ENCODE data around the gene TLE1. TPM values are rescaled to one million over a fixed set of nuclear protein-coding genes. Genes with fewer than 3 reads are reported as not detected.
A peak's percentile ranks its signal among the peaks of the same experiment; 100 is the strongest.
"Not testable (repeated sequence)": the region's sequence is repeated elsewhere in the genome, so short reads cannot be mapped to it uniquely, and the experiment has no call there.

TLE1 gene
- total RNA-seq (2014; rRNA removed; shearing (Covaris generic)), result 7.3 and 9.8 TPM in 2 replicates
- 3.4 and 5.1 TPM in 2 replicates for polyA plus RNA-seq (2014; cell fraction: nucleus; rRNA removed)

DNA sequence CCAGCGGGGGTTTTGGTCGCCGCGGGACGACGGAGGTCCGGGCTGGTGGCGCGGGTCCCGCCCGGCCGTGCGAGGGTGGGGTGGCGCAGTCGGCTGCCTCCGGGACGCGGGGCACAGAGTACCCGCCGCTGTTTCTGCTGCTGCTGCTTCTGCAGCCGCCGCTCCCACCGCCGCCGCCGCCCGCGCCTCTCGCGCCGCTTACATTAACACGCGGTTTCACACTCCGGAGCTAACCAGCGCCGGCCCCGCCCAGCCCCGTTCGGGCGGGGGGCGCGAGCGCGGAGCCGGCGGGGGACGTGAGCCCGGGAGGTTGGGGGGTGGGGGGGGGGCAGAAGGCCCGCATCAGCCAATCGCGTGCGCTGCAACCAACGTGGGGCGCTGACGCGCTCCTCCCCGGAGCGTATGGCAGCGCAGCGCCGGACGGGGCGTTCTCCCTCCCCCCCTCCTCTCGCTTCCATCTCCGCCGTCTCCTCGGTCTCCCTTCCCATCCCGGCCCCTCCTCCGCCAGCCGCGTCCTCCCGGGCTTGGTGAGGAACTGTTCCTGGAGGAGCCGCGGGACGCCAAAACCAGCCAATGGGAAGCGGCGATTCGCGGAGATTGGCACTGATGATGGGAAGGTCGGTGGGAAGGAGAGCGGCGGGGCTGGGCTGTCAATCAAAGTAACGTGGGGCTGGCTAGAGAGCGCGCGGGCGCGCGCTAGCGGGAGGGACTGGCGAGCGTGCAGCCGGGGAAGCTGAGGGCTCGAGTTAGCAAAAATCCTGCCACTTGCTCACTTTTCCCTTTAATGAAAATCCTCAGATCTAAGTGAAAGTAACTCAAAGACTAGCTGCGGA is at the start of gene TLE1:
Gene TLE1 (minus strand): TSS at position 205 of the 833 bp plus-strand sequence. CDS start 1,307 bp downstream, outside the sequence.
- DNase-seq (ENCODE audit: extremely low read depth, low read depth), result peak; percentile 99

DNA sequence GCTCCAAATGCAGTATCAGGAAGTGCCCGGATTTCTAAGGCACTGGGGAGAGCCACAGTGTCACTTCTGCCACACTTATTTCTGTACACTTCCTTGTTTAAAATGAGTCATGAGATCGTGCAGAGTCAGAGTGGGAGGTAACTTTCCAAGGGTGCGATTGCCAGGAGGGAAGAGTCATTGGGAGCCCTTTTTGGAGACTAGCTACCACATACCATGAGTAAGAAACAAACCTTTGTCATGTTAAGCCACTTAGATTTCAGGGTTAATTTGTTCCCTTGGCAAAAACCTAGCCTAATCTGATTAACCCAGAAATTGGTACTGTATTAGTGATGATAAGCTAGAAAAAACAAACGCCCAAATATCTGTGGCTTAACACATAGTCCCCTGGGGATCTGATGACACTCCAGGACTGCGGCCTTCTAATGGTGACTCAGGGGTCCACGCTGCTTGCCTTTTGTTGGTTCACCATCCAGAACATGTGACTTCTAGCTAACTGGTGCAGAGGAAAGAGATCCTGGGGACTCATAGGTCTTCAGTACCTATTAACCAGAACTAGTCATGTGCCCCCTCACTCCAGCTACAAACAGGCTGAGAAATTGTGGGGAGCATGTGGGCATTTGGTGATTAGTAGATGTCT is 48.6 kb upstream of the TLE1 start:
- peak; percentile 48 for DNase-seq (ENCODE audit: extremely low read depth, low read depth)

DNA sequence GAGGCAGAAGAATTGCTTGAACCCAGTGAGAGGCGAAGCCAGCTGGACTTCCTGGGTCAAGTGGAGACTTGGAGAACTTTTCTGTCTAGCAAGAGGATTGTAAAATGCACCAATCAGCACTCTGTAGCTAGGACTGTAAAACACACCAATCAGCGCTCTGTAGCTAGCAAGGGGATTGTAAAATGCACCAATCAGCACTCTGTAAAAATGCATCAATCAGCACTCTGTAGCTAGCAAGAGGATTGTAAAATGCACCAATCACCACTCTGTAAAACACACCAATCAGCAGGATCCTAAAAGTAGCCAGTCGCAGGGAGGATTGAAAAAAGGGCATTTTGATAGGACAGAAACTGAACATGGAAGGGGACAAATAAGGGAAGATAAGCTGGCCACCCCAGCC is 41.2 kb upstream of the TLE1 start:
- not testable (repeated sequence) for DNase-seq (ENCODE audit: extremely low read depth, low read depth)

DNA sequence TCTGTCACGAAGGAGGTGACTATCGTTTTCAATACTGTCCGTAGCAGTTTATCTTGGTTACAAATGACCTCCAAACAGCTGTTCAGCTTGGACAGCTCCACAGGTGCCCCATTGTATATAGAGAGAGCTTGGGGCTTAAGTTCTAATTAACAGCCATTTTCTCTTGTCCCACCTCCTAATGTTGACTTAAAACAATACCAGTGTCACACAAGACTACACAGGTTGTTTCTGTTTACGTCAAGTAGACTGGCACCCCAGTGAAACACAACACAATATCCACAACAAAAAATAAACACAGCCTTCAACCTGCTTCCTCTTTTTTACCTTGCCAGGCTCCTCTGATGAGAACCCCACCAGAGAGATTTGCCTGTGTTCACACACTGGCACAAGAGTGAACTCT is 39.8 kb upstream of the TLE1 start:
- no peak for DNase-seq (ENCODE audit: extremely low read depth, low read depth)

DNA sequence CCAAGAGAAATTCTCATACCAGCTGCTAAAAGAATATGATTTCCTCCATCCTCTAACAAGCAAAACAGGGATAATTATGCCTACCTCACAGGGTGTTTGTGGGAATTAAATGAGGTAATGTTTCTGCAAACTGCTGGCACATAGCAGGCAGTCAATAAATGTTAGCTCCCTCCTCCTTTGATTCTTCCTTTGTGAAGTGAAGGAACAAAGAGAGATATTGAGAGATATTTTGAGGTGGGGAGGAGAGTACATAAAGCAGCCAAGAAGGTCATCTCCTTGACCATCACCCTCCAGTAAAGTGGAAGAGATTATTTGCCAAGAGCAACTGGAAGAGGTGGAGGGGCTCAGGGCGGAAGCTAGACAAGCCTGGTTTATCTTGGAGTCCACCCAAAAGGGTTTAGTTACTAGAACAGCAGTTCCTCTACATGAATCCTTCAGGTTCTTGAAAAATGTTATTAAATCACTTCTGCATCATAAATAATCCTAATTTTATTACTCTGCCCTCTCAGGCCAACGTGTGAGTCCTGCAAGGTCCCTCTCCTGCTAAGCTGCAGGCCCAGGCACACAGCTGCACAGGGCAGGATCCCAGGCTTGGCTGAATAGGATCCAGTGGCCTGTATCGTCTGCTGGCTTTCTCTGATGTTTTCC is 35.0 kb upstream of the TLE1 start:
- DNase-seq (ENCODE audit: extremely low read depth, low read depth), result no peak

DNA sequence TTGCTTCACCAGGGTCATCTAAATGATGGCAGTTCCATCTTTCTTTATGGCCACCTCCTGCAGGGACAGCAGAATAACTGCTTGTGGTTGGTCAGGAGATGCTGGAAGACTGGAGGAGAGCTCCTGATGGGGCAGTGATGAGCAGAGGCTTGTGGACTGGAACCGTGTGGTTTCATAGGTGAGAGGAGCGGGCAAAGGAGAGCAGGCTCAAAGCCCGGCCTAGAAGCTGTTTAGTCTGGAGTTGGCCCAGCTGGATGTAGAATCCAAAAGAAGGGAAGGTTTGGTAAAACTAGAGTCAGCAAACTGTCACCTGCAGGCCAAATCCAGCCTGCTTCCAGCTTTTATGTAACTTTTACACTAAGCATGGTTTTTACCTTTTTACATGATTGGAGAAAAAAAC is 32.9 kb upstream of the TLE1 start:
- DNase-seq (ENCODE audit: extremely low read depth, low read depth), result no peak

DNA sequence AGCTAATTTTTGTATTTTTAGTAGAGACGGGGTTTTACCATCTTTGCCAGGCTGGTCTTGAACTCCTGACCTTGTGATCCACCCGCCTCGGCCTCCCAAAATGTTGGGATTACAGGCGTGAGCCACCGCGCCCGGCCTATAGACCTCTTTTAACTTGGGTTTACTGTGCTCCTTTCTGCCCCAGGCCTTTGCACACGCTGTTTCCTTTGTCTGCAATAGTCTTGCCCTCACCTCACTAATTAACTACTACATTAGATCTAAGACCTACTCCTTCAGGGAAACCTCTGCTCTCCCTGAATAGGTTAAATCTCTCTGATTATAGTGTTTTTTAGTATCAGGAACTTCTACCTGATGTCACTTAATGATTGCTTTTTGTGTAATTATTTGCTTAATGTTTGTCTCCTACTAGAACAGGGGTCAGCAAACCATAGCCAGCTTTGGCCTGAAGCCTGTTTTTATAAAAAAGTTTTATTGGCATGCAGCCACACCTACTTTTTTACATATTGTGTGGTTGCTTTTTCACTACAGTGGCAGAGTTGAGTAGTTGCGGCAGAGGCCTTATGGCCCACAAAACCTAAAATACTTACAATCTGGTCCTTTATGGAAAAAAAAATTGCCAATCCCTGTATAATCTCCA is 31.2 kb upstream of the TLE1 start:
- no peak for DNase-seq (ENCODE audit: extremely low read depth, low read depth)

DNA sequence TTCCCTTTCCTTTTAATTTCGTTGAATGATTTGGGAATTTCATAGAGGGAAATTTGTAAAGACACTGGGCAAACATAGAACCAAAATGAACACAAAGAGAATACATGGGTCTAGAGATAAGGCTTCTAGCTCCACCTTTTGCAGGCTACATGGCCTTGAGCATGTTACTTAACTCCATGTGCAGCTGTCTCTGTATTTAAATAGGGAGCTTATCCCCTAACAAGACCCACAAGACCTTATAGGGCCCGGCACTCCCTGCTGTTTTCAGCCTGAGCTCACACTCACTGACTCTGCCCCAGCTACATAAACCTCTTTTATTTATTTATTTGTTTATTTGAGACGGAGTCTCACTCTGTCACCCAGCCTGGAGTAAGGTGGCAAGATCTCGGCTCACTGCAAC is 30.6 kb upstream of the TLE1 start:
- no peak for DNase-seq (ENCODE audit: extremely low read depth, low read depth)

DNA sequence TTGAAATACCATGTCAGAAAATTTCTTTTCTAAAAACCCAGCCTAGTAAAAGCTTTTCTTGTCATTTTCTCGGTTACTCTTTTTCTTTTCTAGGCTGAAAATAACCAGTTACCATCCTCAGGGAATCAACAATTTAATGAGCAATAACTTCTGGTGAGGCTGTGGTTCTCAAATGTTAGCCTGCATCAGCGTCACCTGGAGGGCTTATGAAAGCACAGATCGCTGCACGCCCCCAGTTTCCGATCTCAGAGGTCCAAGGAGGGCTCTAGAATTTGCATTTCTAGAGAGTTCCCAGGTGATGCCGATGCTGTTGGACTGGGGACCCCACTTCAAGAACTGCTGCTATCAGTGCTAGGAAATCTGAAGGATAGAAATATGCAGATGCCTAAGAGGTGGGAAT is 28.9 kb upstream of the TLE1 start:
- no peak for DNase-seq (ENCODE audit: extremely low read depth, low read depth)

DNA sequence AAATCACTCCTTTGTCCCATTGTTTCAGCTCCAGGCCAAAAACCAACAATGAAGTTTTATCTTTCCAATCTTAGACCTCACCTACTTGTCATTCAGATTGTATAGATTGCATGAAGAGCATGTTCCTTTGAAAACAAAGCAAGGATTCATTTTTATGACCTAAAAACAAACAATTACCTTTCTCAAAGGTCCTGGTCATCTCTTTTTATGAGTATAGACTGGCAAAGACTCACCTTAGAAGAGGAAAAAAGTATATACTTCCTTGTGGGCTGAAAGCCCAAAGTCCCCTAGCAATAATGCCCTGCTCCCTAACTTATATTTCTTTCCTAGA is 28.4 kb upstream of the TLE1 start:
- DNase-seq (ENCODE audit: extremely low read depth, low read depth), result no peak

DNA sequence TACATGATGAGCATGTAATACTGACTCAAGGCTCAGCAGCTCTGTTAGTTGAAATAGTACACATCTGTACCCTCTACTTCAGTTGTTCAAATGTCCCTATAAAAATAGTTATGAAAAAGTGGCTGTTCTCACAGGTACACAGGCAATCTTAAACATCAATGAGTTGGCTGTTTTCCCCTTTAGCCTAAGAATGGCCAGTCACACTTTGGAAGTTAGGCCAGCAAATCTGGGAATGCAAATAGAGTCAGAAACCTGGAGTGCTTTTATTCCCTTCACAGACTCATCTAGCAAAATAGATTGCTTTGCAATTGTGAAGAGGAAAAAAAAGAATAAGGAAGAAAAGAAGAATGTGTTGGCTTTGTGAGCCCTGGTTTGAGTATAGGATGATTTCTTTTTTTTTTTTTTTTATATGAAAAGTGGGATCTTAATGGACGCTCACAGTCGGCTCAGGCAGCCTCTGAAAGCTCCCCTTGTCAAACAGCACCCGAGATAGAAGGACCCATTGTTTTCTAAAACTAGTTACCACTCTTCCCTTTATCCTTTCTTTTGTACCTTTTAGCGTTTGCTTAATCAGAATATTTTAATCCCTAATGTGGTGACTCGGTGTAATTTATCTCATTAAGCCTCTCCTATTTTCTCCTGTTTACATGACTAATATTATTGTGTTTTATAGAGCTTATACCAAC is 27.9 kb upstream of the TLE1 start:
- DNase-seq (ENCODE audit: extremely low read depth, low read depth), result no peak

DNA sequence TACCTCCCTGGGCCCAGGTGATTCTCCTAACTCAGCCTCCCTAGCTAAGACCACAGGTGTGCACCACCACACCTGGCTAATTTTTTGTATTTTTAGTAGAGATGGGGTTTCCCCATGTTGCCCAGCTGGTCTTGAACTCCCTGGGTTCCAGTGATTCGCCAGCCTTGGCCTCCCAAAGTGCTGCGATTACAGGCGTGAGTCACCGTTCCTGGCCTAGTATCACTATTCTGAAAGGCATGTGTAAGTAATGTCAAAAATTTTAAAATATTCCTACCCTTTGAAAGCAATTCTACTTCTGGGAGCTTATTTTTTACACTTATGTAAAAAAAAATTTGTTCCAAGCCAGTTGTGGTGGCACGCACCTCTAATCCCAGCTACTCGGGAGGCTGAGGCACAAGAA is 27.1 kb upstream of the TLE1 start:
- no peak for DNase-seq (ENCODE audit: extremely low read depth, low read depth)

DNA sequence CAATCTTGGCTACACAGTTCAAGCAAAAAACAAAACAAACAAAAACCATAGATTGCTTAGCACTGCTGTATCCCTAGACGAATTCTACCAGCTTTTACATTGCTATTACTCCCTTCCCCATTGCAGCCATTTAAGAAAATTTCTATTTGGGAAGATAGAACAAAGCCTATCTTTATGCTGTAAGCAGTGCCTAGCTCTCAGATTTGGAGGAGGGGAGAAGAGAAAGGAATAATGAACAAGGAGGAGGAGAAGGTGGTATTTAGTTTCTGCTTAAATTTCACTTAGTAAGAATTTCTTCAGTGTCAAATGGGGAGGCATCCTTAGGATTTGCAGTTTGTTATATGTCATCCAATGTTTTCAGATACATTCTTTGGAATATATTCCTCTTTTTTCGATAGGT is 16.2 kb upstream of the TLE1 start:
- no peak for DNase-seq (ENCODE audit: extremely low read depth, low read depth)

DNA sequence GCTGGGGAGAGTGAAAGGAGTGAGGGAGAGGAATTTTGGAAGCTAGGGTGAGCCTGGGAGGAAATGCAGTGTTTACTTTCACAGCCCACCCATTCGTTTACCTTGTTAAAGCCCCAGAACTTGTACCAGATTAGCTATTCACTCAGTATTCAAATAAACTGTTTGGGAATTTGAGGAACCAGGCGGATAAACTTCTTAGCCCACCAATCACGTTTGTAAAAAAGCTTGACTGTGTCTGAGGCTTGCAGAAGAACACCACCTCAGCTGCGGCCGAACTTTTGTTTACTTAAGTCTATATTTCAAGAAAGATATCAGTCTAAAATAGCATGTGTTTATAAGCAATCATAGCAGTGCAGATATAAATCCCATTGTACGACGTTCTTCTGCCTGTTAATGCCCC is 5.2 kb upstream of the TLE1 start:
- no peak for DNase-seq (ENCODE audit: extremely low read depth, low read depth)

DNA sequence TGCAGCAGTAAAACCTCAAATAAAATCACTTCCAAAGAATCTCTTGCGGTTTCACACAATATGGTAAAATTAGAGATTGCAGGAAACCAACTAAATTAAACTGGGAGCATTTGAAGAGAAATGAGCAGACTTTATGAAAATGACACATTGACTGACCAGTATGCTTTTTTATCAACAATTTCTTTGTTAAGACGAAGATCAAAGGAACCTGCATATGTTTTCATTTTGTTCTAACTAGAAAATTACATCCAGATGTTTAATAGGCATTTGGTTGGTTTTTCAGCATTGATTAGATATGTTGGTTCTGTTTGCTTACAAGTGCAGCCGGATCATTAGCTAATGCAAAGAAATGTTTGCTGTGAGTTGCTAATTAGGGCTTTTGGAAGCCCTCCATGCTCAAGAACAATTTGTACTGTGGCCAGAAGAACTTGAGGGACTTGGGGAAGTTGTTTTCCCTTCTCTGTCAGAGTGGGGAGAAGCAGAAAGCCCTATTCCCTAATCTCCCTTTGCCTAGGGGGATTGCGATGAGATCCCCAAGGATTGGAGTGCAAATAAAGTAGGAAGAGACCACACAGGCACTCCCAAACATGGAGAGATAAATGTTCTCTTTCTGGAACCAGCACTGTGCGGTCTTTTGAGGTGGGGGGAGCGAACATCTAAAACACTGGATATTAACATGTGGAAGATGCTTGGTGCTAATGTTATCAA is 4.5 kb upstream of the TLE1 start:
- DNase-seq (ENCODE audit: extremely low read depth, low read depth), result no peak

DNA sequence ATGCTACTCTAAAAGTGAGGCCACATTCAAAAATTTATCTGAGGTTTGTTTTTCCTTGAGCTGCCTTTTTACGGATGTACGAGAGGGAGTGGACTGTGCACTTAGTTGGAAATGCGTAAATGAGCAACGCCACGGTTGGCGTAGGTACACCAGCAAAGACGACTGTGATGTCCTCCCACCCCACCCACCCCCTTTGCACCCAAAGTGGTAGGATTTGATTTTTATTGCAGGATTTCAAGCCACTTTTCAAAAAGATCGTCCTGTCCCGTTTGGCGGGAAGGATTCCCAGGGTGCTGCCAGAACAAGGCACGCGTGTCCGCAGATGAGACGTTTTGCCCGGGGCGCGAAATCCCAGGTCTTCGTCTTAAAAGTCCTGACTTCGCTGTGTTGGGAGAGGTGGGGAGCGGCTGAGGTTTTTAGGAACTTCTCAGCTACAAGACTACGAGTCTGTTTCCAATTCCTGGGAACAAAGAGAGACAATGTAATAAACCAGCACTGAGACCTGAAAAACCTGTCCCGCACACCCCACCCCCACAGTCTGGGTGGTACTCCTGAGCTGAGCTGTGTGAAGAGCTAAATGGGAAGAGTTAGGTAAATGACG is 1.0 kb upstream of the TLE1 start:
- DNase-seq (ENCODE audit: extremely low read depth, low read depth), result no peak

DNA sequence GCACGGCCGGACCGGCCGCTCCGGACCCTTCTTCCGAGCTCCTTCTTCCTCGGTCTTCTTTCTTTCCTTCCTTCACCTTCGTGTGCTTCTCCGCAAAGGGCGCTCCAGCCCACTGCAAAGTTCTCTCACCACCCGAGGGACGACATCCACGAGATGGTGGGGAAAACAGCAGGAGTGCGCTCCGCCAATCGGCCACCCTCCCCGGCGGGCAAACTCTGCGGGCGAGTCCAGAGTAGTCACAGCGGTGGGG is 329 bp downstream of the TLE1 start:
- DNase-seq (ENCODE audit: extremely low read depth, low read depth), result not testable (repeated sequence)

DNA sequence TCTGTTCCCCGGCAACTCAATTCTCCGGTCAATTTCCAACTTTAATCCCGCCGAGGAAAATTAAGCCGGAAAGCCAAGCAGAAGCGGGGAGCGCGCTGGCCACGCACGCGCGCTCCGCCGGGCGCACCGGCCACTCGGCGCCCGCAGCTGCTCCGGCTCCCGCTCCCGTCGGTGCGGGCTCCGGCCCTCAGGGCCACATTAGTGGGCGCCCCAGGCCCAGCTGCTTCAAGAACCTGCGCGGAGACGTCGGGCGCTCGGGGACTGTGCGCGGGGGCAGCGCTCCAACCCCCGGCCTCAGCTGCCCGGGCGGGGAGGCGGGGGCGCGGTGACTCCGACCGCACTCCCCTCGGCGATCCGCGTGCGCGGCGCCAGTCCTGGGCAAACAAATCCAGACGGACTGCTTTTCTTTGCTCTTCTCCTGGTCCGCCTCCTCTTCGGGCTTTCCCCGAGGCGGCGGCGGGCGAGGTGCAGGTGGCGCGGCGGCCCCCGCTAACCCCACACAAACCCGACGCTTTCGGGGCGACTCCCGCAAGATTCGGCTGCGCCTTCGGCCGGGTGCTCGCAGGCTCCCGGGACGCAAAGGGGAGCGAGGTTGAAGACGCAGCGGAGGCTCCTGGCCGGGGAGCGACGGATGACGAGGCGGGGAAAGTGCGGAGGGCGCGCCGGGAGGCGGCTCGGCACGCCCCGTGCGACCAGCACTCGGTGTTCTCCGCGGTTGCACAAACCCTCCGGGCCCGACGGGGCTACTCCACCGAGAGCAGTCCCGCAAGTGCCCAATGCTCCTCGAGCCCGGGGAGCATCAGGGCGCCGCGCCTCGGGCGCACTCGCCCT is 870 bp downstream of the TLE1 start:
- not testable (repeated sequence) for DNase-seq (ENCODE audit: extremely low read depth, low read depth)
